Fibroblast of skin of scalp (primary cell): Measurements from ENCODE around the gene TMEM184B. TPM values are rescaled to one million over a fixed set of nuclear protein-coding genes. Genes with fewer than 3 reads are reported as not detected.
A peak's percentile ranks its signal among the peaks of the same experiment; 100 is the strongest.

Source experiments
- DNase-seq: peaks from one replicate; pipeline ENCODE4 v3.0.0-alpha.2; 2013
- polyA plus RNA-seq, 2 experiments: library from polyadenylated mRNA; unstranded; fragments of 120-200 nt; gene quantifications; one replicate each; pipeline ENCODE4 v1.2.1, GENCODE V29; 2013; ENCODE audit not compliant: insufficient read length in 2 of 2

Gene TMEM184B
- 82.9 TPM for polyA plus RNA-seq (2013, experiment 1 of 2; ENCODE audit: insufficient read length)
- 83.6 TPM for polyA plus RNA-seq (2013, experiment 2 of 2; ENCODE audit: insufficient read length)

GRCh38 chr22:38272373-38273134 is at the start of gene TMEM184B:
TSS of gene TMEM184B (minus strand) at chr22:38273010. CDS start at chr22:38247961, 25,049 bp downstream.
- DNase-seq, result peak; percentile 79

GRCh38 chr22:38320605-38321402 is 48.0 kb upstream of the TMEM184B start:
- no peak for DNase-seq

DNA sequence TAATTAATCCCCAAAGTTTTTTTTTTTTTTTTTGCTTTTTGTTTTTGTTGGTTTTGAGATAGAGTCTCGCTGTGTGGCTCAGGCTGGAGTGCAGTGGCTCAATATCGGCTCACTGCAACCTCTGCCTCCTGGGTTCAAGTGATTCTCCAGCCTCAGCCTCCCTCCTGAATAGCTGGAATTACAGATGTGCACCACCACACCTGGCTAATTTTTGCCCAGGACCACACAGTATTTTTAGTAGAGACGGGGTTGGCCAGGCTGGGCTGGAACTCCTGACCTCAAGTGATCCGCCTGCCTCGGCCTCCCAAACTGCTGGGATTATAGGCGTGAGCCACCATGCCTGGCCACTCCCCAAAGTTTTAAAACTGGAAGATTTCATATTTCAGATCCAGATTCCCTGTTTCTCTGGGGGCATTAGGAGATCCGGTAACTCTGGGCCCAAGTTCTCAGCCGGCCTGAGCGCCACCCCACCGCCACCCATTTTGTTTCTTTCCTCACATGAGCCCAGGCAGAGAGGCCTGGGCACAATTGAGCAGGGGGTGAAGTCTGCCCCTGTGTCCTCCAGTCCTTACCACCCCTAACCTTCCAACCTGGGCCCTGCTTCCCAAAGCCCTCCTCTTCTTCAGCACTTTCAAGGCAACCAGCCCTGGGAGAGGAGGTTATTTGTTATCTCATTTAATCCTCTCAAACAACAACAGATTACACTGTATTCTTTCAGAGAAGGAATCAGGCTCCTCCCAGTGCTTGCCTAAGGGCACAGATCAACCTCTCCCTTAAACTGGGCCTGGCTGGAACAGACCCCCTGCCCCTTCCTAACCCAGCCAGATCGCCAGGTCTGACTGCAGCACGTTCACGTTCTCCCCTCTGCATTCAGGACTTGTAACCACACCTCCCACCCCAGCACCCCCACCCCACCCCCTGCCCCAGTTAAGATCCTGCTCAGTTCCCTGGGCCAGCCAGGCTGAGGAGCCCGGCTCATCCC is 46.3 kb upstream of the TMEM184B start:
- no peak for DNase-seq

DNA sequence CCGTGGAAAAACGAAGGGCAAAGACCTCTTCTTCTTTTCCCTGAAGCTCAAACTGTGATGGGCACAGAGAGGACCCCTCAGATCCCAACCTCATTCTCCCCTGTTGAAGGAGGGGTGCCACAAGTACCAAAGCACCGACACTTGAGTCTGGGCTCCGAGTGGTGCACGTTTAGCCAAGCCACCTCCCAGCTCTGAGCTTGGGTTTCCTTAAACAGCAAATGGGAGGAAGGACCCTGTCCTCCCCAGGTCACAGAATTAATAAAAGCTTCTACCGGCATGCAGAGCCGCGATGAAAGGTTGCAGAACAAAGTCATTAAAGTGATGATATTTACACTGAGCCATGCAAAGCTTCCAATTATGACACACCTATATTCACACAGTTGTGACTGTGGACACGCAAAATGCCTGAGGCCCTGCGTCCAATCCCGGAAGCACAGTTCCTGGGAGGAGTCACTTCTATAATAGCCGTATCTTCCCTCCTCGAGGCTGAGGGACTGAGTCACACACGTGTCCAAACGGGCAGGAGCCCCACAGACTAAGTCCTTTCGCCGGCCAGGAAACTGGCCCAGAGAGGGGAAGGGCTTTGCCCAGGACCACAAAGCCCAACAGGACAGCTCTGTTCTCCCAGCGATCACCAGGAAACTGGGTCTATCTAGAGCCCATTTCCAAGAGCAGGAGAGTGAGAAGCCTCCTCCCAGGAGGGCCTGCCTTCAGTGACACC is 45.3 kb upstream of the TMEM184B start:
- DNase-seq, result peak; percentile 86

GRCh38 chr22:38317122-38317994 is 44.5 kb upstream of the TMEM184B start, which contains the start of gene CSNK1E:
TSS of gene CSNK1E (minus strand) at chr22:38317433. CDS start at chr22:38314157, 3,276 bp downstream.
- DNase-seq, result peak; percentile 77

- DNase-seq, result peak; percentile 66
Observed at GRCh38 chr22:38316364-38317121, 43.7 kb upstream of the TMEM184B start.

DNA sequence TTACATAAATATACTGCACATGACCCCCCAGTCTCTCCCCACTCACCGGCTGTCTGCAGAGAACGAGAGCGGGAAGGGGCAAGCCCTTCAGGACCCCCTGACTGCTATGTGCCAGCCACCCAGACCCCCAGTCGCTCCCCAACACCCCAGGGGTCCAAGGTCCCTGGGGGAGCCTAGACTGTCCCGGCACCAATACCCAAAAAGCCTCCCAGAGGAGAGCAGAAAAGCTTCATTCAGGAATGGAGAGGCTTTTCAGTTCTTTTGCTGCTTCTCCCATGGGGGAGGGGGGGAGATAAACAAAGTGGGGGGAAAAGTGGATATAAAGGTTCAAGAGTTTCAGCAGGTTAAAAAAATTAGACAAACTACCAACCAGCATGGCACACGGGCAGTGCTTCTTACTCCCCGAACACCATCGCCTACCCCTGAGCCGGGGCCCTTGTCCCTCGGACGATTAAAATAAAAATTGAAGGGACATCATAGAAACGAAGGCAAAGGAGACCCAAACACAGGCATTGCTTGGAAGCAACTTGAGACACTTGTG is 43.1 kb upstream of the TMEM184B start:
- DNase-seq, result no peak

DNA sequence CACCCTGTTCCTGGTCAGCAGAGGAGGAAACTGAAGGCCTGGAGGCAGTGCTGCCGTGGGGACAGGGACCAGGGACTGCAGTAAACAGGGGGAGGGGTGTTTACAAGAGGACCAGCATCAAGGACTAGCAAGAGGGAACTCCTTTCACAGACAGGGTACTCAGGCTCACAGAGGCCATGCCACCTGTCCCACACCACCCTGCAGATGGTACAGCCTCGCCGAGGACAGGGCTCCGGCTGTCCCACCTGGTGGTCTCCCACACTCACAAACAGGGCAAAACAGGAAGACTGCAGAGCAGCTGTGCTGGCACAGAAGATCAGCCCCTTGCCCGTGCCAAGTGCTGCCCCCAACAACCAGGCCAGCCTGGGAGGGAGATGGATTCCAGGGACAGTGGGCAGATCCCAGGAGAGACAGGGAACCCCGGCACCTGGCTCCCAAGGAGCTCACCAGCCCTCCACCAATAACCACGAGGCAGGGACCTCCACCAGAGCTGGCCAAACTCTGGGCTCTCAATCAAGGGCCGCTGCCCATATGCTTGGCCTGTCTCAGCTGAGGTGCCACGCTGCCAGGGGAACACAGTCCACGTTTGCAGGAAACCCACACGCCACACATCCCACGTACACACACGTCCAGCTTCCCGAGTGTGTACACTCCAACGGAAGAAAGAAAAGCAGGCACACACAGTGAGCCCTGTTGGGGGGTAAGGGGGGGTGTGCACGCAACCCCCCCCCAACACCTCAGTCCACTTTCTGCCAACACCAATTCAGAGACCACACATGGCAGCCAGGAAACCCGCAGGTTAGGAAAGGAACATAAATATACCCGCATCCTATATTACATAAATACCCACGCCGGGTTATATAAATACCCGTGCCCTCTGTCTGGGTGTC is 42.4 kb upstream of the TMEM184B start:
- no peak for DNase-seq

GRCh38 chr22:38314051-38314932 is 41.5 kb upstream of the TMEM184B start:
- peak; percentile 38 for DNase-seq

GRCh38 chr22:38313384-38313955 is 40.7 kb upstream of the TMEM184B start:
- DNase-seq, result peak; percentile 87

GRCh38 chr22:38312261-38312800 is 39.5 kb upstream of the TMEM184B start:
- no peak for DNase-seq

DNA sequence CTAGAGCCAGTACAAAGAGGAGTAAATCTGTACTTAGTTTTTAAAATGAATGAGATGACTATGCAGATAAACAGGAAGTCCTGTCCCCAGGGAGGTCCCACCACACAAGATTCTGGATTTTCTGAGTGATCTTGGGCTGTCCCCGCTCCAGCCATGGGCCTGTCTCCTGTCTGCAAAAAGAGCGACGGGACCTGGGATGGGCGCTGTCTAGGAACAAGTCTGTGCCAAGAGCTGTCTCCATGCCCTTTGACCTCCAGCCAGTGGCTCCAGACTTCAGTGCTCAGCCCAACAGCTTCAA is 38.5 kb upstream of the TMEM184B start:
- peak; percentile 56 for DNase-seq

GRCh38 chr22:38310518-38311322 is 37.9 kb upstream of the TMEM184B start:
- DNase-seq, result no peak

DNA sequence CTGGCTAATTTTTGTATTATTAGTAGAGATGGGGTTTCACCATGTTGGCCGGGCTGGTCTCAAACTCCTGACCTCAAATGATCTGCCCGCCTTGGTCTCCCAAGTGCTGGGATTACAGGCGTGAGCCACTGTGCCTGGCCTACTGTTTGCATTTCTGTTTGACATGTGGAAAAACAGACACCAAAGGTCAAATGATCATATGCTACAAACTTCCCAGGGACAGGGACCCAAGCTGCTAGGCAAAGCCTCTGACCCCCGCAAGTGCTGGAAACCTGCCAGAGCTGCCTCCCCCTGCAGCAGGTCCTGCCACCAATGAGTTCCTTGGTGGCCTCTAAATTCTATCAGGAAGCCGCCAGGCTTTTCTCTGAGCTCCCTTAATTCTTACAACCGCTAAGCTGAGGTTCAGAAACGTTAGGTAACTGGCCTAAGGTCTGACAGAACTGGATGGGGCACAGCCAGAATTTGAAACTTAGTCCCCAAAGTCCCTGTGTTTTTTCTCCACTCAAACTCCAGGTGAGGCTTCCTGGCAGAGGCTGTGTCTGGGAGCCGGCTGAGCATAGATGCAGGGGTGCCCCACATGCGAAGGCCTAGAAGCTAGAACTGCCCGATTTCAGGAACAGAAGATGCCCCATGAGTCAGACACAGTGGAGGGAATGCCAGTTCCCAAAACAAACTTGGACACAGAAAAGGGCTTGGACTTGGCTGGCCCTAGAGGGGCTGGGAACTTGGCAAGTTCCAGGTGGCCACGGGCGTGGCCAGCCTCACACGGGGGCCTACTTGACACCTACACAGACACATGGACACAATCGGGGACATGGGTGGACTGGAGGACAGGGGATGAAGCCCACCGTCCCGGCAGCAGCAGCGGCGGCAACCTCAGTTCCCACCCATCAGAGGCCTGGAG is 37.1 kb upstream of the TMEM184B start:
- DNase-seq, result no peak
